GM21381 (cell line): ENCODE measurements around the gene DSTN.

ENCODE experiments used
- ATAC-seq: cut with Tn5 transposase; IDR thresholded peaks from one replicate; pipeline ENCODE4 v1.9.1; 2021; ENCODE audit warnings: mild to moderate bottlenecking, moderate library complexity; ENCODE audit not compliant: unreplicated experiment

DSTN gene

GRCh38 chr20:17579369-17580039, 9.6 kb downstream of the DSTN start:
- no peak for ATAC-seq

- ATAC-seq: no peak
These were observed 11.0 kb downstream of the DSTN start for GRCh38 chr20:17580895-17581294.

GRCh38 chr20:17583126-17583525, 13.3 kb downstream of the DSTN start:
- no peak for ATAC-seq

GRCh38 chr20:17584689-17585088, 14.8 kb downstream of the DSTN start:
- ATAC-seq: no peak

- no peak for ATAC-seq
These were observed 16.4 kb downstream of the DSTN start for GRCh38 chr20:17586250-17586649.

GRCh38 chr20:17587148-17587547, 17.3 kb downstream of the DSTN start:
- ATAC-seq: no peak

GRCh38 chr20:17587824-17588223, 17.9 kb downstream of the DSTN start:
- no peak for ATAC-seq

GRCh38 chr20:17589161-17589834, 19.4 kb downstream of the DSTN start:
- ATAC-seq: no peak

GRCh38 chr20:17590245-17590644, 20.4 kb downstream of the DSTN start:
- ATAC-seq: no peak

GRCh38 chr20:17593902-17594301, 24.0 kb downstream of the DSTN start:
- ATAC-seq: no peak

- ATAC-seq: no peak
These were observed 24.6 kb downstream of the DSTN start for GRCh38 chr20:17594443-17594842.

GRCh38 chr20:17595856-17596255, 26.0 kb downstream of the DSTN start:
- ATAC-seq: no peak

GRCh38 chr20:17598013-17598550, 28.2 kb downstream of the DSTN start:
- ATAC-seq: no peak

- no peak for ATAC-seq
These were observed 32.1 kb downstream of the DSTN start for GRCh38 chr20:17601957-17602356.

GRCh38 chr20:17602493-17602892, 32.6 kb downstream of the DSTN start:
- ATAC-seq: no peak

GRCh38 chr20:17605131-17605660, 35.3 kb downstream of the DSTN start:
- no peak for ATAC-seq

GRCh38 chr20:17606001-17606400, 36.1 kb downstream of the DSTN start:
- ATAC-seq: no peak

- ATAC-seq: no peak
These were observed 39.0 kb downstream of the DSTN start for GRCh38 chr20:17608701-17609497.

- ATAC-seq: no peak
These were observed 40.0 kb downstream of the DSTN start for GRCh38 chr20:17609811-17610377.

- no peak for ATAC-seq
These were observed 40.9 kb downstream of the DSTN start for GRCh38 chr20:17610566-17611289.

- no peak for ATAC-seq
These were observed 41.3 kb downstream of the DSTN start for GRCh38 chr20:17611290-17611539.
